Thyroid gland (tissue), 4 donors: Measurements from ENCODE around the gene TMEM128.

Experiments
- CTCF ChIP-seq, 6 experiments: fragments of 200-600 bp in 3 of 6; fragments of 450-650 bp in 3 of 6; sonication (generic) in 3 of 6; IDR thresholded peaks; one replicate each; pipeline ENCODE4 v1.5.1; 2016 to 2019; ENCODE audit warnings: antibody characterized with exemption in 6 of 6, mild to moderate bottlenecking in 2 of 6, inconsistent platforms in 1 of 6, moderate library complexity in 1 of 6
- POLR2A ChIP-seq, 2 donors: fragments of 450-650 bp; IDR thresholded peaks; one replicate each; pipeline ENCODE4 v1.6.1; 2017; ENCODE audit warnings: antibody characterized with exemption in 2 of 2, mild to moderate bottlenecking in 2 of 2, moderate library complexity in 1 of 2

- TF ChIP-seq CTCF (IDR thresholded peaks at IDR 0.05) (no peak), POLR2A (IDR thresholded peaks at IDR 0.05) (no peak)
These were observed 821 bp upstream of the TMEM128 start for GRCh38 chr4:4248885-4249203.
